Measurements from ENCODE around the gene FHIP1B. TPM values are rescaled to one million over a fixed set of nuclear protein-coding genes. Genes with fewer than 3 reads are reported as not detected.

FHIP1B gene
- total RNA-seq, 4 donors from 2014 or later = 47.0 to 97.9 (median 60.2) TPM

GRCh38 chr11:6269994-6270393, 35.6 kb upstream of the FHIP1B start:
- intact Hi-C loops (cut with DNase I; ENCODE audit: low total_unique reads) = no loop called here
- DNase-seq (ENCODE audit: low spot score in 2 of 2) = no peak
- H3K4me3 ChIP-seq (ENCODE audit: low read depth, poor library complexity, severe bottlenecking) = no peak overlapping the region
- TF ChIP-seq, protein P1, sequence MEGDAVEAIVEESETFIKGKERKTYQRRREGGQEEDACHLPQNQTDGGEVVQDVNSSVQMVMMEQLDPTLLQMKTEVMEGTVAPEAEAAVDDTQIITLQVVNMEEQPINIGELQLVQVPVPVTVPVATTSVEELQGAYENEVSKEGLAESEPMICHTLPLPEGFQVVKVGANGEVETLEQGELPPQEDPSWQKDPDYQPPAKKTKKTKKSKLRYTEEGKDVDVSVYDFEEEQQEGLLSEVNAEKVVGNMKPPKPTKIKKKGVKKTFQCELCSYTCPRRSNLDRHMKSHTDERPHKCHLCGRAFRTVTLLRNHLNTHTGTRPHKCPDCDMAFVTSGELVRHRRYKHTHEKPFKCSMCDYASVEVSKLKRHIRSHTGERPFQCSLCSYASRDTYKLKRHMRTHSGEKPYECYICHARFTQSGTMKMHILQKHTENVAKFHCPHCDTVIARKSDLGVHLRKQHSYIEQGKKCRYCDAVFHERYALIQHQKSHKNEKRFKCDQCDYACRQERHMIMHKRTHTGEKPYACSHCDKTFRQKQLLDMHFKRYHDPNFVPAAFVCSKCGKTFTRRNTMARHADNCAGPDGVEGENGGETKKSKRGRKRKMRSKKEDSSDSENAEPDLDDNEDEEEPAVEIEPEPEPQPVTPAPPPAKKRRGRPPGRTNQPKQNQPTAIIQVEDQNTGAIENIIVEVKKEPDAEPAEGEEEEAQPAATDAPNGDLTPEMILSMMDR (IDR thresholded peaks at IDR 0.05) = no peak
- TF ChIP-seq POLR2A (IDR thresholded peaks at IDR 0.05) = no peak
- 79 to 94% methylated on average over 22 to 24 of the region's 24 CpGs for WGBS, 2 donors

DNA sequence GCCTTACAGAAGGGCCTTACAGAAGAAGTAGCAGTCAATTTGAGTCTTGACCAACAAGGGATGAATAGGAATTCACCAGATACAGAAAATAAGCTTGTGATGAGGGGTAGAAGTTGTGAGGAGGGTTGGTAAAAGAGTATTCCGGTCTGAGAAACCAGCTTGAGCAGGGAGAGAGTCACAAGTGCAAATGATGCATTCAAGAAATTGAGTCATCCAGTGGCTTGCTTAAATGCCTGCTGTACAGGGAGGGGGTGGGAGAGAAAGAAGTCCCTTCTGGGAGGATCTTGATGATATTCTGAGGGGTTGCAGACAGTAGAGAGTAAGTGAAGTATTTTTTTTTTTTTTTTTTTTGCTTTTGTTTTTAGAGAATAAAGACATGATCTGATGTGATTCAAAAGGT, 34.4 kb upstream of the FHIP1B start:
- no peak for DNase-seq (ENCODE audit: low spot score in 2 of 2)
- no peak overlapping the region for H3K4me3 ChIP-seq (ENCODE audit: low read depth, poor library complexity, severe bottlenecking)
- intact Hi-C loops (cut with DNase I; ENCODE audit: low total_unique reads) = no loop called here
- TF ChIP-seq, protein P1 (IDR thresholded peaks at IDR 0.05) = no peak
- no peak for TF ChIP-seq POLR2A (IDR thresholded peaks at IDR 0.05)
- WGBS, 2 donors = 75 to 85% methylated on average over 1 of the region's 1 CpG

GRCh38 chr11:6263662-6264061, 29.2 kb upstream of the FHIP1B start:
- WGBS, 2 donors = 91 to 95% methylated on average over 1 of the region's 1 CpG
- no peak for TF ChIP-seq POLR2A (IDR thresholded peaks at IDR 0.05)
- TF ChIP-seq, protein P1 (IDR thresholded peaks at IDR 0.05) = no peak
- intact Hi-C loops (cut with DNase I; ENCODE audit: low total_unique reads) = no loop called here
- H3K4me3 ChIP-seq (ENCODE audit: low read depth, poor library complexity, severe bottlenecking) = no peak overlapping the region
- DNase-seq (ENCODE audit: low spot score in 2 of 2) = no peak

- intact Hi-C loops (cut with DNase I; ENCODE audit: low total_unique reads) = no loop called here
- H3K4me3 ChIP-seq (ENCODE audit: low read depth, poor library complexity, severe bottlenecking) = no peak overlapping the region
- DNase-seq (ENCODE audit: low spot score in 2 of 2) = no peak
- 49 to 50% methylated on average over 5 of the region's 5 CpGs for WGBS, 2 donors
- TF ChIP-seq, protein P1 (IDR thresholded peaks at IDR 0.05) = no peak
- TF ChIP-seq POLR2A (IDR thresholded peaks at IDR 0.05) = no peak
Measured at GRCh38 chr11:6260207-6260726, 25.8 kb upstream of the FHIP1B start.

GRCh38 chr11:6258571-6259081, 24.2 kb upstream of the FHIP1B start:
- no peak overlapping the region for H3K4me3 ChIP-seq (ENCODE audit: low read depth, poor library complexity, severe bottlenecking)
- TF ChIP-seq, protein P1 (IDR thresholded peaks at IDR 0.05) = no peak
- no peak for TF ChIP-seq POLR2A (IDR thresholded peaks at IDR 0.05)
- no peak for DNase-seq (ENCODE audit: low spot score in 2 of 2)
- intact Hi-C loops (cut with DNase I; ENCODE audit: low total_unique reads) = loop anchor here (1.0 kb wide), 1 partner anchor 46 kb away; no protein-coding TSS in a partner anchor
- 9 to 10% methylated on average over 16 of the region's 16 CpGs for WGBS, 2 donors

DNA sequence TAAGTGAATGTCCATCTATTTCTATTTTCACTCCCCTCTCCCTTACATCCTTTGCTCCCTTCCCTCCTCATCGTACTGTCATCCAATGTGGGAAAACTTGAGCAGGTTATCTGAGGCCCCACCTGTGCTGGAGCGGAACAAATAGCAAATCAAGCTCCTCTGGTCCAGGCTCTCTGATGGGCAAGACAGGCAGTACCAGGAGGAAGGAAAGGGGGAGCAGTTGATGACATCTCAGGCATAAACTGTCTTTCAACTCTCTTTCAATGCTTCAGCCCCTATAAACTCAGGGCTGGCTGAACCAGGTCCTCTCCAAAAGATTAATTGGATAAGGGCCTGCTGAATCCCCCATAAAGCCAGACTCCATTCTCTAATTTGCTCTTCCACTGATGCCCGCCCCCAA, 23.7 kb upstream of the FHIP1B start:
- DNase-seq (ENCODE audit: low spot score in 2 of 2) = no peak
- no peak overlapping the region for H3K4me3 ChIP-seq (ENCODE audit: low read depth, poor library complexity, severe bottlenecking)
- no peak for TF ChIP-seq POLR2A (IDR thresholded peaks at IDR 0.05)
- TF ChIP-seq, protein P1 (IDR thresholded peaks at IDR 0.05) = no peak
- intact Hi-C loops (cut with DNase I; ENCODE audit: low total_unique reads) = loop anchor here (1.0 kb wide), 1 partner anchor 46 kb away; no protein-coding TSS in a partner anchor
- WGBS, 2 donors = 80 to 85% methylated on average over 3 of the region's 3 CpGs
